Esophagus muscularis mucosa (tissue), 4 donors: ENCODE data around the gene ORAI3.
A peak's percentile ranks its signal among the peaks of the same experiment; 100 is the strongest.

ENCODE experiments used
- CTCF ChIP-seq, 3 experiments: fragments of 200-600 bp in 2 of 3; fragments of 450-650 bp in 1 of 3; sonication (generic) in 2 of 3; IDR thresholded peaks; one replicate each; pipeline ENCODE4 v1.5.1; 2017 to 2019; ENCODE audit warnings: antibody characterized with exemption in 3 of 3, mild to moderate bottlenecking in 2 of 3, moderate library complexity in 1 of 3
- EP300 ChIP-seq: sonication (generic); formaldehyde crosslinking; IDR thresholded peaks from one replicate; pipeline ENCODE4 v1.6.1; 2017; ENCODE audit warnings: antibody characterized with exemption
- POLR2A ChIP-seq: fragments of 450-650 bp; IDR thresholded peaks from one replicate; pipeline ENCODE4 v1.6.1; 2017; ENCODE audit warnings: antibody characterized with exemption, moderate library complexity, mild to moderate bottlenecking, low read depth
- POLR2AphosphoS5 ChIP-seq, 2 donors: sonication (generic); formaldehyde crosslinking; IDR thresholded peaks; one replicate each; pipeline ENCODE4 v1.6.1; 2017; ENCODE audit warnings: antibody characterized with exemption in 2 of 2

- TF ChIP-seq CTCF (IDR thresholded peaks at IDR 0.05) (peak in 1 of 3 experiments; percentile 5), POLR2A (no peak), EP300 (no peak), POLR2AphosphoS5 (IDR thresholded peaks at IDR 0.05) (peak; percentile 24 to 86)
Observed at GRCh38 chr16:30922420-30922959, 26.4 kb upstream of the ORAI3 start.
